Heart left ventricle (tissue), 13 donors: Measurements from ENCODE around the gene TNFAIP6.

Source experiments
- POLR2A ChIP-seq, 2 donors: fragments of 450-650 bp; IDR thresholded peaks; one replicate each; pipeline ENCODE4 v1.6.1; 2017; ENCODE audit warnings: antibody characterized with exemption in 2 of 2, mild to moderate bottlenecking in 2 of 2, moderate library complexity in 2 of 2
- TF ChIP-seq, protein P1 (sequence below), 12 donors: fragments of 200-600 bp; sonication (generic) in 4 of 12; IDR thresholded peaks; one replicate each; pipeline versions ENCODE4 v1.5.0 to v1.8.0; 2018 to 2022; ENCODE audit warnings: antibody characterized with exemption in 12 of 12, mild to moderate bottlenecking in 5 of 12
- donor health status: ischemic (EF 13 %, LVEDD 7.1; RV severe dilation, severe dysfunction).
- donor health status: DM: no; HTN: yes; CAD: no.
- donor health status: DM: no; HTN: no; CAD: no.
- donor health status: ischemic (EF 25% LVEDD 6.9; RV normal size, moderate dysfunction).
- donor health status: ischemic (EF 25% LVEDD 5.7; RV mildly dilated, moderate dysfunction).
- donor health status: ischemic (EF 35%, LVEDD 5.7; RV mildly dilated, moderate dysfunction).
- donor health status: nonischemic (EF 11% LVEDD 7.7; RV severe dilation, severe dysfunction).
- donor health status: DM: yes; HTN: yes; CAD: no.
- donor health status: PGD.
- donor health status: ischemic (EF 29% LVEDD 5.4; RV normal size, mild dysfunction).
- donor health status: nonischemic (EF 23%, LVEDD 6.1; RV moderate dilation, normal function).

DNA sequence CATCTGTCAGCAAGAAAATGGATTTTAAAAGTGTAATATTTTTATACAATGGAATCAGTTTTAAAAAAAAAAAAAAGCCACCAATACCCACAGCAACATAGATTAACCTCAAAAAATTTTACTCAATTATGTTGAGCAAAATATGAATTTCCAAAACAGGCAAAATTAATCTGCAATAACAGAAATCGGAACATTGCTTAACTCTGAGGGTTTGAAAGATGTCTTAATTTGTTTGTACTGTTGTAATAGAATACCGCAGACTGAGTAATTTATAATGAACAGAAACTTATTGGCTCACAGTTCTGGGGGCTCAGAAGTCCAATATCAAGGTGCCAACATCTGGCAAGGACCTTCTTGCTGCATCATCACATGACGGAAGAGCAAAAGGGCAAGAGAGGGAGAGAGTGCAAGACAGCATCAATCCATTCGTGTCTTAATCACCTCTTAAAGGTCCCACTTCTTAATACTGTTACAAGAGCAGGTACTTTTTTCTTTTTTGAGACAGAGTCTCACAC lies 31.8 kb upstream of the TNFAIP6 start:
- no peak for TF ChIP-seq POLR2A (IDR thresholded peaks at IDR 0.05)
- TF ChIP-seq, protein P1, sequence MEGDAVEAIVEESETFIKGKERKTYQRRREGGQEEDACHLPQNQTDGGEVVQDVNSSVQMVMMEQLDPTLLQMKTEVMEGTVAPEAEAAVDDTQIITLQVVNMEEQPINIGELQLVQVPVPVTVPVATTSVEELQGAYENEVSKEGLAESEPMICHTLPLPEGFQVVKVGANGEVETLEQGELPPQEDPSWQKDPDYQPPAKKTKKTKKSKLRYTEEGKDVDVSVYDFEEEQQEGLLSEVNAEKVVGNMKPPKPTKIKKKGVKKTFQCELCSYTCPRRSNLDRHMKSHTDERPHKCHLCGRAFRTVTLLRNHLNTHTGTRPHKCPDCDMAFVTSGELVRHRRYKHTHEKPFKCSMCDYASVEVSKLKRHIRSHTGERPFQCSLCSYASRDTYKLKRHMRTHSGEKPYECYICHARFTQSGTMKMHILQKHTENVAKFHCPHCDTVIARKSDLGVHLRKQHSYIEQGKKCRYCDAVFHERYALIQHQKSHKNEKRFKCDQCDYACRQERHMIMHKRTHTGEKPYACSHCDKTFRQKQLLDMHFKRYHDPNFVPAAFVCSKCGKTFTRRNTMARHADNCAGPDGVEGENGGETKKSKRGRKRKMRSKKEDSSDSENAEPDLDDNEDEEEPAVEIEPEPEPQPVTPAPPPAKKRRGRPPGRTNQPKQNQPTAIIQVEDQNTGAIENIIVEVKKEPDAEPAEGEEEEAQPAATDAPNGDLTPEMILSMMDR (IDR thresholded peaks at IDR 0.05), result no peak
